ENCODE measurements around the gene RAB3IL1. TPM values are rescaled to one million over a fixed set of nuclear protein-coding genes. Genes with fewer than 3 reads are reported as not detected.

The RAB3IL1 gene
- total RNA-seq, 1 experiment from 2014 or later, result 7.9 TPM

DNA sequence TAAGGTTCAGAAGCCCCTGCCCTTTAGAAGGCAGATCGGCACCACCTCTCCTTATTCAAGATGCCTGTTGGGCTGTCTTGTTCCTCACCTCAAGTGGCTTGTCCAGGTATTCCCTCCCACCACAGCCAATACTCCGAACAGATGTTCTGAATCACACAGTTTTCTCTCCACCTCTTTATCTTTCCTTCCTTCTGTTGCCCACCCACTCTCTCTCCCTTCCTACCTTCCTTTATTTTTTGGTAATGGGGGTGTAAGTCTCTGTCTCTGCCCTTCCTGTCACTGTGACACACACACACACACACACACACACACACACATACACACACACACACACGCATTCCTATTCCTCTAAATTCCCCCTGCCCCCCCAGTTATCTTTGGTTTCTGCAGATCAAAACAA, 41.2 kb upstream of the RAB3IL1 start:
- Histone ChIP-seq H3K27ac (ENCODE audit: low read length) (no peak overlapping the region), H2AFZ (ENCODE audit: low read length) (no peak overlapping the region), H3K36me3 (ENCODE audit: low read depth, low read length) (no peaks in the 10 kb centered on the region), H3K9me3 (ENCODE audit: low read length) (no peaks in the 10 kb centered on the region), H3K4me1 (ENCODE audit: insufficient read depth, low read length) (peaks cover 8% of the 10 kb centered on the region), H3F3A (ENCODE audit: low read length, unreplicated experiment) (no peaks in the 10 kb centered on the region), H3K9me2 (replicated peaks; ENCODE audit: low read length) (no peaks in the 10 kb centered on the region), H4K20me1 (ENCODE audit: low read length) (no peaks in the 10 kb centered on the region), H3K9ac (ENCODE audit: low read length) (no peak overlapping the region), H3K79me2 (ENCODE audit: low read length) (no peaks in the 10 kb centered on the region), H3K4me2 (ENCODE audit: low read length) (no peak overlapping the region), H3K27me3 (ENCODE audit: low read length) (no peaks in the 10 kb centered on the region), H3K4me3 (ENCODE audit: low read length) (no peak overlapping the region)
- no TSS peak for BruUV-seq (replicated peaks)
- POLR2A ChIA-PET (ENCODE audit: unreplicated experiment), result no interaction called here
- intact Hi-C loops (cut with micrococcal nuclease), result no loop called here
- TF ChIP-seq, protein P1, sequence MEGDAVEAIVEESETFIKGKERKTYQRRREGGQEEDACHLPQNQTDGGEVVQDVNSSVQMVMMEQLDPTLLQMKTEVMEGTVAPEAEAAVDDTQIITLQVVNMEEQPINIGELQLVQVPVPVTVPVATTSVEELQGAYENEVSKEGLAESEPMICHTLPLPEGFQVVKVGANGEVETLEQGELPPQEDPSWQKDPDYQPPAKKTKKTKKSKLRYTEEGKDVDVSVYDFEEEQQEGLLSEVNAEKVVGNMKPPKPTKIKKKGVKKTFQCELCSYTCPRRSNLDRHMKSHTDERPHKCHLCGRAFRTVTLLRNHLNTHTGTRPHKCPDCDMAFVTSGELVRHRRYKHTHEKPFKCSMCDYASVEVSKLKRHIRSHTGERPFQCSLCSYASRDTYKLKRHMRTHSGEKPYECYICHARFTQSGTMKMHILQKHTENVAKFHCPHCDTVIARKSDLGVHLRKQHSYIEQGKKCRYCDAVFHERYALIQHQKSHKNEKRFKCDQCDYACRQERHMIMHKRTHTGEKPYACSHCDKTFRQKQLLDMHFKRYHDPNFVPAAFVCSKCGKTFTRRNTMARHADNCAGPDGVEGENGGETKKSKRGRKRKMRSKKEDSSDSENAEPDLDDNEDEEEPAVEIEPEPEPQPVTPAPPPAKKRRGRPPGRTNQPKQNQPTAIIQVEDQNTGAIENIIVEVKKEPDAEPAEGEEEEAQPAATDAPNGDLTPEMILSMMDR (conservative IDR thresholded peaks at IDR 0.05; ENCODE audit: low read depth, low read length), result no peak
- TF ChIP-seq EZH2 (IDR thresholded peaks at IDR 0.05; ENCODE audit: low read length, unreplicated experiment) (no peak), EZH2phosphoT487 (IDR thresholded peaks at IDR 0.05; ENCODE audit: borderline replicate concordance, low read length) (no peak)
- no peak for DNase-seq
- ATAC-seq, result no peak
- CTCF ChIA-PET, result interaction anchor here (0.7 to 1.5 kb wide), 2 partner anchors 10 to 123 kb away, joined by 3 to 7 read pairs; no protein-coding TSS in a partner anchor

DNA sequence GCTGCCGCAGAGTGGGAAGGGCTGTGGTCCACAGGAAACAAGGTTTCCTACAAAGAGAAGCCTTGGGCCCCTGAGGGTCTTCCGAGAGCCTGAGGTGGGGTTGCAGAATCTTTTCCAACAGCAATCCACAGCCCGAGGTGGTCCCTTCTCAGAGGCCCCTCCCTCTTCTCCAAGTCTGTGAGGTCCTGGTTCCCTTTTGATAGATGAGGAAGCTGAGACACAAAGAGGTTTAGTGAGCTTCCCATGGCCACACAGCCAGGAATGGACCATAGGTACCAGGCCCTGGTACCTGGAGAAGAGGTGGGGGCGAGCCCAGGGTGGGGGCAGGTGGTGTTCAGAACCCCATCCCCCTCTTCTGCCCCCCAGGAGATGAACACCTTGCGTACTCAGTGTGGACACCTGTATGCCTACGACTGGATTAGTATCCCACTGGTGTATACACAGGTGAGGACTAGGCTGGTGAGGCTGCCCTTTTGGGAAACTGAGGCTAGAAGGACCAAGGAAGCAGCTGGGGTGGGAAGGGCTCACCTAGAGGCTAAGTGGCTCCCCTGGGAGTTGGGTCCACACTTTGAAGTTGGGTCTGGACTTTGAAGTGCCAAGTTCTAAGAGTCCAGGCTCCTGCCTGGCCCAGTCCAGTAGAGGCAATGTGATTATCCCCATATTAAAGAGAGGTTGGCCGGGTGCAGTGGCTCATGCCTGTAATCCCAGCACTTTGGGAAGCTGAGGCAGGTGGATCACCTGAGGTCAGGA, 39.8 kb upstream of the RAB3IL1 start:
- DNase-seq (no peak), ATAC-seq (no peak)
- no peak overlapping the region for H3K4me3 ChIP-seq (ENCODE audit: low read length)
- no peaks in the 10 kb centered on the region for H3K79me2 ChIP-seq (ENCODE audit: low read length)
- TF ChIP-seq EZH2 (IDR thresholded peaks at IDR 0.05; ENCODE audit: low read length, unreplicated experiment) (no peak), EZH2phosphoT487 (IDR thresholded peaks at IDR 0.05; ENCODE audit: borderline replicate concordance, low read length) (no peak)
- no peaks in the 10 kb centered on the region for H3K9me3 ChIP-seq (ENCODE audit: low read length)
- no peak overlapping the region for H3K4me2 ChIP-seq (ENCODE audit: low read length)
- no peaks in the 10 kb centered on the region for H4K20me1 ChIP-seq (ENCODE audit: low read length)
- POLR2A ChIA-PET (ENCODE audit: unreplicated experiment), result no interaction called here
- H3F3A ChIP-seq (ENCODE audit: low read length, unreplicated experiment), result no peaks in the 10 kb centered on the region
- no peaks in the 10 kb centered on the region for H3K9me2 ChIP-seq (replicated peaks; ENCODE audit: low read length)
- CTCF ChIA-PET, result no interaction called here
- peaks cover 8% of the 10 kb centered on the region for H3K4me1 ChIP-seq (ENCODE audit: insufficient read depth, low read length)
- H3K36me3 ChIP-seq (ENCODE audit: low read depth, low read length), result no peaks in the 10 kb centered on the region
- H3K9ac ChIP-seq (ENCODE audit: low read length), result no peak overlapping the region
- no peak overlapping the region for H3K27ac ChIP-seq (ENCODE audit: low read length)
- intact Hi-C loops (cut with micrococcal nuclease), result no loop called here
- BruUV-seq (replicated peaks), result no TSS peak
- no peak overlapping the region for H2AFZ ChIP-seq (ENCODE audit: low read length)
- no peaks in the 10 kb centered on the region for H3K27me3 ChIP-seq (ENCODE audit: low read length)

DNA sequence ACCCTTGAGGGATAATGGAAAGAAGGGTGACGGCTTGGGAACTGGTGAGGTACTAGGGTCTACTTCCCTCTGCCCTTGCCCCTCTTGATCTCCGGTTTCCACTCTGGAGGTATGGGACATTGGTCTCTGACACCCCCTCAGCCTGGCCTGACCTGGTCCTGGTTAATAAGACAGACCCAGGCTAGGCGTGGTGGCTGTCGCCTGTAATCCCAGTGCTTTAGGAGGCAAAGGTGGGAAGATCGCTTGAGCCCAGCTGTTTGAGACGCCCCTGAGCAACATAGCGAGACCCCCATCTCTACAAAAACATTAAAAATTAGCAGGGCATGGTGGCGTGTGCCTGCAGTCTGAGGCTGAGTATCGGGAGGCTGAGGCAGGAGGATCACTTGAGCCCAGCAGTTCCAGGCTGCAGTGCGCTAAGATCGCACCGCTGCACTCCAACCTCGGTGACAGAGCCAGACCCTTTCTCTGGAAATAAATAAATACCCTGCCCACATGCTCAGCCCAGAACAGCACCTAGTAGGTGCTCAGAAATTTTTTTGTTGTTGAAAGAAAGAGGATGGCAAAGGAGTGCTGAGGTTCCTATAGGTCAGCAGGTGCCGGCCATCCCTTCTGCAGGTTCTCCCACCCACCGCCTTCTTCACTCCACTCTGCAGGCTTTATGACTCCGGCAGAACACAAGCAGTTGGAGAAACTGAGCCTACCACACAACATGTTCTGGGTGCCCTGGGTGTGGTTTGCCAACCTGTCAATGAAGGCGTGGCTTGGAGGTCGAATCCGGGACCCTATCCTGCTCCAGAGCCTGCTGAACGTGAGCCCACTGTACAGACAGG, 39.0 kb upstream of the RAB3IL1 start:
- DNase-seq (no peak), ATAC-seq (no peak)
- H3K27me3 ChIP-seq (ENCODE audit: low read length), result no peaks in the 10 kb centered on the region
- peaks cover 8% of the 10 kb centered on the region for H3K4me1 ChIP-seq (ENCODE audit: insufficient read depth, low read length)
- H3K79me2 ChIP-seq (ENCODE audit: low read length), result no peaks in the 10 kb centered on the region
- H3K9me2 ChIP-seq (replicated peaks; ENCODE audit: low read length), result no peaks in the 10 kb centered on the region
- intact Hi-C loops (cut with micrococcal nuclease), result no loop called here
- CTCF ChIA-PET, result no interaction called here
- no peak overlapping the region for H3K9ac ChIP-seq (ENCODE audit: low read length)
- BruUV-seq (replicated peaks), result no TSS peak
- H3K9me3 ChIP-seq (ENCODE audit: low read length), result no peaks in the 10 kb centered on the region
- H3F3A ChIP-seq (ENCODE audit: low read length, unreplicated experiment), result no peaks in the 10 kb centered on the region
- no peak for TF ChIP-seq EZH2 (IDR thresholded peaks at IDR 0.05; ENCODE audit: low read length, unreplicated experiment)
- TF ChIP-seq, protein P1 (conservative IDR thresholded peaks at IDR 0.05; ENCODE audit: low read depth, low read length), result no peak
- TF ChIP-seq EZH2phosphoT487 (IDR thresholded peaks at IDR 0.05; ENCODE audit: borderline replicate concordance, low read length), result no peak
- H3K4me2 ChIP-seq (ENCODE audit: low read length), result no peak overlapping the region
- H3K36me3 ChIP-seq (ENCODE audit: low read depth, low read length), result no peaks in the 10 kb centered on the region
- no peak overlapping the region for H2AFZ ChIP-seq (ENCODE audit: low read length)
- H3K4me3 ChIP-seq (ENCODE audit: low read length), result no peak overlapping the region
- H3K27ac ChIP-seq (ENCODE audit: low read length), result no peak overlapping the region
- no peaks in the 10 kb centered on the region for H4K20me1 ChIP-seq (ENCODE audit: low read length)
- POLR2A ChIA-PET (ENCODE audit: unreplicated experiment), result no interaction called here
